CD14-positive monocyte (primary cell): ENCODE data around the gene PIK3R1. TPM values are rescaled to one million over a fixed set of nuclear protein-coding genes. Genes with fewer than 3 reads are reported as not detected.

ENCODE experiments used
- DNase-seq, 3 donors: peaks; one replicate each; pipeline ENCODE4 v3.0.0-alpha.2; 2011 to 2022
- H2AFZ ChIP-seq: 2 replicates; pipeline ENCODE4 v1.6.0; 2012; ENCODE audit warnings: mild to moderate bottlenecking, low read depth, low read length, inconsistent platforms; ENCODE audit not compliant: insufficient read depth, poor library complexity, severe bottlenecking
- H3K27ac ChIP-seq, 2 donors: 1 replicate in 1 of 2; 2 replicates in 1 of 2; pipeline ENCODE4 v1.5.1; 2012 to 2013; ENCODE audit warnings: low read length in 2 of 2, control low read depth in 1 of 2, inconsistent platforms in 1 of 2, low read depth in 1 of 2, mild to moderate bottlenecking in 1 of 2
- H3K27me3 ChIP-seq, 2 donors: one replicate each; pipeline versions ENCODE4 v1.6.0 to v1.6.1; 2011 to 2013; ENCODE audit warnings: low read length in 2 of 2; ENCODE audit not compliant: control insufficient read depth in 2 of 2, insufficient read depth in 2 of 2
- H3K36me3 ChIP-seq, 2 donors: replicated peaks in 1 of 2; 1 replicate in 1 of 2; 2 replicates in 1 of 2; pipeline versions ENCODE4 v1.5.1 to v1.6.1; 2012 to 2013; ENCODE audit warnings: low read length in 2 of 2, control low read depth in 1 of 2, inconsistent platforms in 1 of 2, mild to moderate bottlenecking in 1 of 2; ENCODE audit not compliant: insufficient read depth in 2 of 2, control insufficient read depth in 1 of 2
- H3K4me1 ChIP-seq, 2 donors: 1 replicate in 1 of 2; 2 replicates in 1 of 2; pipeline versions ENCODE4 v1.5.1 to v1.6.1; 2012 to 2013; ENCODE audit warnings: low read length in 2 of 2, control low read depth in 1 of 2, inconsistent platforms in 1 of 2, mild to moderate bottlenecking in 1 of 2, moderate library complexity in 1 of 2; ENCODE audit not compliant: insufficient read depth in 2 of 2, control insufficient read depth in 1 of 2
- H3K4me2 ChIP-seq: replicated peaks from 2 replicates; pipeline ENCODE3; 2012; ENCODE audit warnings: low read length, moderate library complexity, mild to moderate bottlenecking; ENCODE audit not compliant: poor library complexity, severe bottlenecking; ENCODE audit errors: extremely low read depth
- H3K4me3 ChIP-seq, 3 experiments: fragments of 200-600 bp in 1 of 3; sonication (generic) in 1 of 3; replicated peaks in 1 of 3; 1 replicate in 2 of 3; 2 replicates in 1 of 3; pipeline ENCODE4 v1.5.1; 2011 to 2013; ENCODE audit warnings: low read length in 3 of 3, mild to moderate bottlenecking in 3 of 3, control low read depth in 2 of 3, low read depth in 2 of 3, inconsistent platforms in 1 of 3, moderate library complexity in 1 of 3
- H3K79me2 ChIP-seq: 2 replicates; pipeline ENCODE4 v1.6.0; 2012; ENCODE audit warnings: mild to moderate bottlenecking, control low read depth, inconsistent platforms, low read length, moderate library complexity; ENCODE audit not compliant: insufficient read depth
- H3K9ac ChIP-seq: 2 replicates; pipeline ENCODE4 v1.6.0; 2017; ENCODE audit warnings: low read length, mild to moderate bottlenecking; ENCODE audit not compliant: insufficient read depth, poor library complexity, severe bottlenecking
- H3K9me3 ChIP-seq, 2 donors: replicated peaks in 1 of 2; 1 replicate in 1 of 2; 2 replicates in 1 of 2; pipeline versions ENCODE4 v1.5.1 to v1.6.1; 2012 to 2013; ENCODE audit warnings: low read length in 2 of 2, control low read depth in 1 of 2; ENCODE audit not compliant: control insufficient read depth in 1 of 2, insufficient read depth in 1 of 2
- H4K20me1 ChIP-seq: 2 replicates; pipeline ENCODE4 v1.6.0; 2012; ENCODE audit warnings: mild to moderate bottlenecking, low read length, control low read depth, moderate library complexity; ENCODE audit not compliant: insufficient read depth
- H3K27ac Mint-ChIP-seq, 7 donors: one replicate each; pipeline ENCODE4 v1.8.0; 2020; ENCODE audit warnings: mild to moderate bottlenecking in 7 of 7, mixed read lengths in 7 of 7, moderate library complexity in 6 of 7, inconsistent platforms in 2 of 7
- H3K27me3 Mint-ChIP-seq, 3 donors: one replicate each; pipeline ENCODE4 v1.8.0; 2021 to 2022; ENCODE audit warnings: low read depth in 3 of 3, mild to moderate bottlenecking in 3 of 3, mixed read lengths in 3 of 3, moderate library complexity in 3 of 3, inconsistent platforms in 1 of 3
- H3K36me3 Mint-ChIP-seq, 2 donors: one replicate each; pipeline ENCODE4 v1.8.0; 2020; ENCODE audit warnings: mixed read lengths in 2 of 2, inconsistent platforms in 1 of 2, mild to moderate bottlenecking in 1 of 2
- H3K4me1 Mint-ChIP-seq: one replicate; pipeline ENCODE4 v1.8.0; 2020; ENCODE audit warnings: mild to moderate bottlenecking, mixed read lengths
- H3K4me3 Mint-ChIP-seq, 2 donors: one replicate each; pipeline ENCODE4 v1.8.0; 2020; ENCODE audit warnings: mild to moderate bottlenecking in 2 of 2, mixed read lengths in 2 of 2, moderate library complexity in 1 of 2
- H3K9me3 Mint-ChIP-seq, 7 donors: one replicate each; pipeline ENCODE4 v1.8.0; 2020 to 2022; ENCODE audit warnings: mixed read lengths in 7 of 7, mild to moderate bottlenecking in 6 of 7, moderate library complexity in 6 of 7, inconsistent platforms in 2 of 7
- CTCF ChIP-seq: fragments of 200-600 bp; IDR thresholded peaks from one replicate; pipeline ENCODE4 v1.8.0; 2022; ENCODE audit warnings: antibody characterized with exemption, mild to moderate bottlenecking
- WGBS: methylation state at CpG from one replicate; pipeline ENCODE4 v1.1.5; 2013; ENCODE audit warnings: missing lambda C conversion rate; ENCODE audit not compliant: insufficient coverage; 5-methylcytosine and 5-hydroxymethylcytosine counted together
- intact Hi-C, 2 donors: fragments of 100-400 bp; cut with micrococcal nuclease; formaldehyde crosslinking; loops; one replicate each; pipeline versions ENCODE4 v1.15.0 to v1.15.1; 2023
- polyA plus RNA-seq, 3 donors: library from polyadenylated mRNA; depleted of rRNA in 1 of 3; unstranded in 2 of 3; stranded (reverse) in 1 of 3; fragments of 300-500 nt in 2 of 3; fragments of >200 nt in 1 of 3; fragmentation: Illumina TruSeq in 2 of 3; gene quantifications; 1 replicate in 2 of 3; 2 replicates in 1 of 3; pipeline ENCODE4 v1.2.3, GENCODE V29; 2012 to 2021

PIK3R1 gene
- polyA plus RNA-seq, 3 donors = 9.5 to 25.5 (median 10.5) TPM

DNA sequence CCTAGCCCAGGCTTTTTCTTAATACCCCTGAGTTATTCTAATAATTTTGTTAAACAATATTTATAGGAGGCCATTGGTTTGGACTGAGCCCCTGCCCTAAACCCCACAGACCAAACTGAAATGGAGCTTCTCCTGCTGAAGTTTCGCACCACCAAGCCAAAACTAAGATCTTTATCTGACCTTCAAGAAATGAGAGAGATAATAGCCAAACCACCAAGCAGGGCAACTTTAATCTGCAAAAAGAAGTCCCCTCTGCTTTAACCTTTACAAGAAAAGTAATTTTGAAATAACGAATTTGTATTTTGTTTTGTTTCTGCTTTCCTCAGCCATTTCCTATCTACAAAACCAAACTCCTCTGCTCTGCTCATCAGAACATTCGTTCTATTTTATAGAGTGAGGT lies 125.5 kb downstream of the PIK3R1 start:
- no peaks in the 10 kb centered on the region for H3K36me3 Mint-ChIP-seq
- H3K27ac Mint-ChIP-seq = no peak overlapping the region

GRCh38 chr5:68342693-68343092 lies 127.1 kb downstream of the PIK3R1 start:
- Histone ChIP-seq H3K79me2 (no peaks in the 10 kb centered on the region), H3K36me3 (no peaks in the 10 kb centered on the region), H3K4me1 (peaks cover 17 to 19% of the 10 kb centered on the region in 2 donors), H3K27me3 (no peaks in the 10 kb centered on the region), H3K9me3 (no peaks in the 10 kb centered on the region), H3K9ac (no peak overlapping the region), H3K27ac (no peak overlapping the region), H2AFZ (no peak overlapping the region), H3K4me3 (no peak overlapping the region), H4K20me1 (no peaks in the 10 kb centered on the region), H3K4me2 (no peak overlapping the region)
- peaks cover 0 to 2% (median 0%) of the 10 kb centered on the region in 7 donors for H3K9me3 Mint-ChIP-seq
- H3K4me1 Mint-ChIP-seq = peaks cover 19% of the 10 kb centered on the region
- WGBS = no CpG with 5 or more reads among the region's 1 CpG
- H3K36me3 Mint-ChIP-seq = no peaks in the 10 kb centered on the region
- no peak overlapping the region for H3K27ac Mint-ChIP-seq
- intact Hi-C loops = loop anchor here in 1 of 2 donors (10.0 kb wide), 1 partner anchor 58 kb away; no protein-coding TSS in a partner anchor
- H3K4me3 Mint-ChIP-seq = no peak overlapping the region
- no peak for TF ChIP-seq CTCF
- DNase-seq = no peak
- peaks cover 0 to 2% (median 0%) of the 10 kb centered on the region in 3 donors for H3K27me3 Mint-ChIP-seq

More for the DNA sequence above, 125.5 kb downstream of the PIK3R1 start:
- Histone ChIP-seq H3K4me2 (no peak overlapping the region), H3K4me3 (no peak overlapping the region), H4K20me1 (no peaks in the 10 kb centered on the region), H3K9ac (no peak overlapping the region), H3K79me2 (no peaks in the 10 kb centered on the region), H3K36me3 (no peaks in the 10 kb centered on the region), H3K27me3 (no peaks in the 10 kb centered on the region), H2AFZ (no peak overlapping the region), H3K9me3 (no peaks in the 10 kb centered on the region), H3K4me1 (peaks cover 10 to 12% of the 10 kb centered on the region in 2 donors), H3K27ac (no peak overlapping the region)
- peaks cover 12% of the 10 kb centered on the region for H3K4me1 Mint-ChIP-seq
- peaks cover 0 to 3% (median 0%) of the 10 kb centered on the region in 7 donors for H3K9me3 Mint-ChIP-seq
- peaks cover 0 to 2% (median 0%) of the 10 kb centered on the region in 3 donors for H3K27me3 Mint-ChIP-seq
- WGBS = no CpG with 5 or more reads among the region's 3 CpGs
- intact Hi-C loops = loop anchor here in 1 of 2 donors (10.0 kb wide), 1 partner anchor 56 kb away; no protein-coding TSS in a partner anchor
- no peak for DNase-seq
- no peak overlapping the region for H3K4me3 Mint-ChIP-seq
- no peak for TF ChIP-seq CTCF
